ENCODE results near the gene NEK11. TPM values are rescaled to one million over a fixed set of nuclear protein-coding genes. Genes with fewer than 3 reads are reported as not detected.

The NEK11 gene
- total and polyA plus RNA-seq, 2 experiments from 2014 or later, result 1.7 to 2.0 TPM

DNA sequence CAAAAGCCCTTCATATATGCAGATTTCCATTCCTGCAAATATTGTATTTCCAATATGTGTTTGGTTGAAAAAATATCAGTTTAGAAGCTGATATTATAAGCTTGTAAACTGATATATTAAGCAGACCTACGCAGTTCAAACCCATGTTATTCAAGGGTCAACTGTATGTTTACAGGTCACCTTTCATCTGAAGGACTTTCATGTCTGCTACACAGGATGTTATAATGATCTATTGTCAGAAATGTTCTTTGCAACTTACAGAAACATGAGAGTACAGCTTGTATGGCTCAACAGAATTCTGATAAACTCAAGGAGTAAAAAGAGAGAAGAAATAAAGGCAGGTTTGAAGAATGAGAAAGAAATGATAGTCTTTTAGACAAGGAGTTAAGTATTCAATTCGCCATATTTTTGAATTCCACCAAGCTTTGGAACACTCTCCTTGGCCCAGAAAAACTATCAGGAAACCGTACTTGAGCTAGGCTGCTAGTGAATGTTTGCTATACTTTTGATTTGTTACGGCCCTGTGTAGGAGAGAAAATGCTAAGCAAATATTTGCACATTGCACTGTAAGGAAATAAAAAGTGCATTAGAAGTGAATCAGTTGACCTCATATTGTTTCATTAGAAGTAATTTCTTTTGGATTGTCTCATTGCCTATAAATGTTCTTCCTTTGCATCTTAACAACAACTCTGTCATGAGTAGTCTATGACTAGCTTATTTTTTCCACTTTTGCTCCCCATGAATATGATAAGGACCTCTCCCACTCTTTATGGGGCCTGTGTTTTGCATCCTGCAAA is 81.2 kb downstream of the NEK11 start:
- Histone ChIP-seq H3K4me3 (no peak overlapping the region), H3K36me3 (no peaks in the 10 kb centered on the region), H3K27me3 (peaks cover 3% of the 10 kb centered on the region), H3K4me1 (ENCODE audit: low read depth) (no peaks in the 10 kb centered on the region), H3K9me3 (ENCODE audit: low read depth) (no peaks in the 10 kb centered on the region), H3K27ac (no peak overlapping the region)
- peak in 1 of 2 donors; percentile 2 for DNase-seq (ENCODE audit: low read depth in 1 of 2, low spot score in 1 of 2)
- TF ChIP-seq, protein P1, sequence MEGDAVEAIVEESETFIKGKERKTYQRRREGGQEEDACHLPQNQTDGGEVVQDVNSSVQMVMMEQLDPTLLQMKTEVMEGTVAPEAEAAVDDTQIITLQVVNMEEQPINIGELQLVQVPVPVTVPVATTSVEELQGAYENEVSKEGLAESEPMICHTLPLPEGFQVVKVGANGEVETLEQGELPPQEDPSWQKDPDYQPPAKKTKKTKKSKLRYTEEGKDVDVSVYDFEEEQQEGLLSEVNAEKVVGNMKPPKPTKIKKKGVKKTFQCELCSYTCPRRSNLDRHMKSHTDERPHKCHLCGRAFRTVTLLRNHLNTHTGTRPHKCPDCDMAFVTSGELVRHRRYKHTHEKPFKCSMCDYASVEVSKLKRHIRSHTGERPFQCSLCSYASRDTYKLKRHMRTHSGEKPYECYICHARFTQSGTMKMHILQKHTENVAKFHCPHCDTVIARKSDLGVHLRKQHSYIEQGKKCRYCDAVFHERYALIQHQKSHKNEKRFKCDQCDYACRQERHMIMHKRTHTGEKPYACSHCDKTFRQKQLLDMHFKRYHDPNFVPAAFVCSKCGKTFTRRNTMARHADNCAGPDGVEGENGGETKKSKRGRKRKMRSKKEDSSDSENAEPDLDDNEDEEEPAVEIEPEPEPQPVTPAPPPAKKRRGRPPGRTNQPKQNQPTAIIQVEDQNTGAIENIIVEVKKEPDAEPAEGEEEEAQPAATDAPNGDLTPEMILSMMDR (IDR thresholded peaks at IDR 0.05; ENCODE audit: low read depth, low read length), result no peak

DNA sequence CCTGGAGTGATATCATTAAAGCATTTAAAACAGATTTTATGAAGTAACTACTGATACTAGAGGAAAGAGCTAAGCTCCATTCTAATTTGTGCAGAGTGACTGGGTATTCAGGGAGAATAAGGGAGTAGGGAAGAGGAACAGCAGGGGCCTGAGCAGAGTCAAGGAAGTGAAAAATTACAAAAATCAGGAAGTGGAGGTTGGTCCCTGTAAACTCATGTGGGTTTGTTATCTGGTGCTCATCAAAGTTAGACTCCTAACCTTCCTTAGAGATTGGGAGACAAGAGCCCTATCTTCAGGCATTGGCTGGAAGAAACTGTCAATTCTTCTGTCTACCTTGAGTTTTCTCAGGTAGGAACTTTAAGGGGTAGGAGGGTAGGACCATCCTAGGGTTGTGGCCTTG is 82.5 kb downstream of the NEK11 start:
- Histone ChIP-seq H3K4me1 (ENCODE audit: low read depth) (no peaks in the 10 kb centered on the region), H3K27ac (no peak overlapping the region), H3K27me3 (peaks cover 5% of the 10 kb centered on the region), H3K36me3 (no peaks in the 10 kb centered on the region), H3K4me3 (no peak overlapping the region), H3K9me3 (ENCODE audit: low read depth) (no peaks in the 10 kb centered on the region)
- DNase-seq (ENCODE audit: low read depth in 1 of 2, low spot score in 1 of 2), result no peak
- TF ChIP-seq, protein P1 (IDR thresholded peaks at IDR 0.05; ENCODE audit: low read depth, low read length), result no peak

DNA sequence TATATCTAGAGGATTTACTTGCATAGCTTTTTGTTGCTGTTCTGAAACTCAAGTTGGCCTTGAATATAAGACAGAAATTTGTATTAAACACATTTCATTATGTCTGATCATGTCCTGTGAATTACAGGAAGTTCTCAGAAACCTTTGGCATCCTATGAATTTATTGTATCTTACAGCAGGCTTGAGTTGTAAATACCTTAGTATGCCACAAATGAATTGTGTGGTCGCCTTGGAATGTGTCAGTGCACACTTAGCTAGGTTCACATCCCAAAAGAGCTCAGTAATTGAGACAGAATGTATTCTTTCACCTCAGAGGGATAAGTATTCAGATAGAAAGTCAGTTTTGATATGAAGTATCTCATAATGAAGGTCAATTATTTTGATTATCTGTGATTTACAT is 83.4 kb downstream of the NEK11 start:
- Histone ChIP-seq H3K9me3 (ENCODE audit: low read depth) (no peaks in the 10 kb centered on the region), H3K4me1 (ENCODE audit: low read depth) (no peaks in the 10 kb centered on the region), H3K4me3 (no peak overlapping the region), H3K27me3 (peaks cover 5% of the 10 kb centered on the region), H3K36me3 (no peaks in the 10 kb centered on the region), H3K27ac (no peak overlapping the region)
- TF ChIP-seq, protein P1 (IDR thresholded peaks at IDR 0.05; ENCODE audit: low read depth, low read length), result no peak
- DNase-seq (ENCODE audit: low read depth in 1 of 2, low spot score in 1 of 2), result peak in 1 of 2 donors; percentile 80

DNA sequence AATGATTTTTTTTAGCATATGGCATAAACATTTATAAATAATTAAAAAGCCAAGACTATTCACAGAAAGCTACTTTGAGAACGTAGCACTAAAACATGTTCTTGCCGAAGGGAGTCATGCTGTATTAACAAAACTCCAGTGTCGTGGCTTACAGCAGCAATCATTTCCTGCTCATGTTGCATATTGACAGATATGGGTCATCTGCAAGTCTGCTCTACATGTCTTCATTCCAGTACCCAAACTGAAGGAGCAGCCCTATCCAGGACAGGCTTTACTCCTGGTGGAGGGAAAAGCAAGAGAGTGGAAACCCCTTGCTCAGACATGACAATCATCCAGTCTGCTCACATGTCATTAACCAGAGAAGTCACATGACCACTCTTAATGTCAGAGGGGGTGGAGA is 87.6 kb downstream of the NEK11 start:
- Histone ChIP-seq H3K4me1 (ENCODE audit: low read depth) (no peaks in the 10 kb centered on the region), H3K27me3 (peaks cover 5% of the 10 kb centered on the region), H3K36me3 (no peaks in the 10 kb centered on the region), H3K4me3 (no peak overlapping the region), H3K9me3 (ENCODE audit: low read depth) (no peaks in the 10 kb centered on the region), H3K27ac (no peak overlapping the region)
- DNase-seq (ENCODE audit: low read depth in 1 of 2, low spot score in 1 of 2), result peak in 1 of 2 donors; percentile 2
- TF ChIP-seq, protein P1 (IDR thresholded peaks at IDR 0.05; ENCODE audit: low read depth, low read length), result no peak

DNA sequence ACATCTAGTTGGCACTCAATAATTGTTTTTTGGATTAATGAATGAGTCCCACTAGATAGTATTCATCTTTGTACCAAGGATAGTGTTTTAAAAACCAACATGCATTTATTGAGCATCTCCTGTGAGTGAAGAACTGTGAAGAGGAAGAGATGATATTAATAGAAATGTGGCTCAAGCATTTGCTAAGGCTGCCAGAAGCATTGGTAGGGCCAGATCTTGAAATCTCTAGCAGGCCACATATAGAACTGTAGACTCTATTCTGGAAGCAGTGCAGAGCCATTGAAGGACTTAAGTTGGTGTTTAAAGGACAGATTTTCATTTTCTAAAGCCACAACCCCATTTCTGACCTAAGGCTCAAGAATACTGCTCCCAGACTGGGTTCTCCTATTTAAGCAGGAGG is 99.0 kb downstream of the NEK11 start:
- Histone ChIP-seq H3K4me3 (no peak overlapping the region), H3K27me3 (no peaks in the 10 kb centered on the region), H3K4me1 (ENCODE audit: low read depth) (no peaks in the 10 kb centered on the region), H3K9me3 (ENCODE audit: low read depth) (no peaks in the 10 kb centered on the region), H3K27ac (no peak overlapping the region), H3K36me3 (no peaks in the 10 kb centered on the region)
- TF ChIP-seq, protein P1 (IDR thresholded peaks at IDR 0.05; ENCODE audit: low read depth, low read length), result no peak
- DNase-seq (ENCODE audit: low read depth in 1 of 2, low spot score in 1 of 2), result no peak
